CD4-positive, alpha-beta T cell treated with Interleukin-4 for 4 hours (primary cell): Measurements from ENCODE around the gene EPHB3.

Experiments
- DNase-seq: peaks from one replicate; pipeline ENCODE4 v3.0.0-alpha.2; 2020

EPHB3 gene

DNA sequence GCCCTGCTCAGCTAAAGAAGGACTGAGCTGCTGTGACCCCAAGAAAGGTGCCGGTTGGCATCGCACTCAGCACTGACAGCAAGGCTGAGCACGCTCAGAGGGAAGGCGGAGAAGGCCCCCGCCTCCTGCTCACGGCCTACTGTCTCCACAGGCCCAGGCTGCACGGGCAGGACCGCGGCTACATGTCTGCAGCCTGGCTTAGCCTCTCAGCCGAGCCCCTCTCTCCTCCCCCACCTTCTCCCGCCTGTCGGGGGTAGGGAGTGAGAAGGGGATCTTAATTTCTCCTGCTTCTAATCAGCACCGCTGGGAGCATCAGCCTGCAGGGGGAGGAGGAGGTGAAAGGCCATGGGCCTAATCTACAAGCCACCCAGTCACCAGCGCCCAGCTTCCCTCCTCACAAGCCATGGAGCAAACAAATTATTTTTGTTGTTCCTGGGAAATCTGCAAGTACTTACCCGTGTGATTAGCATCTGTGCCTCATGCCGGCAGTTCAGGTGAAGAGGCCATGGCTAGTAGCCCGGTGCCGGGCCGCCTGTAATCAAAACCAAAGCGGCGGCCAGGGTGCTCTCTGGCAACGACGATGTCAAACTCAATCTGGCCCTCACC is 68.1 kb downstream of the EPHB3 start:
- DNase-seq: no peak

GRCh38 chr3:184630861-184631471 is 69.4 kb downstream of the EPHB3 start:
- DNase-seq: no peak

- no peak for DNase-seq
Measured at GRCh38 chr3:184631472-184631861, 69.9 kb downstream of the EPHB3 start.
